Measurements from ENCODE around the gene CGNL1.

Gene CGNL1

GRCh38 chr15:57596978-57597377, 220.7 kb downstream of the CGNL1 start:
- no peak for DNase-seq (ENCODE audit: low read depth in 2 of 2)

- DNase-seq (ENCODE audit: low read depth in 2 of 2): no peak
Measured at GRCh38 chr15:57597431-57597830, 221.1 kb downstream of the CGNL1 start.

GRCh38 chr15:57598346-57598745, 222.0 kb downstream of the CGNL1 start:
- no peak for DNase-seq (ENCODE audit: low read depth in 2 of 2)

GRCh38 chr15:57599296-57599810, 223.0 kb downstream of the CGNL1 start:
- DNase-seq (ENCODE audit: low read depth in 2 of 2): no peak

GRCh38 chr15:57600197-57600596, 223.9 kb downstream of the CGNL1 start:
- no peak for DNase-seq (ENCODE audit: low read depth in 2 of 2)

Measured in stimulated activated CD4-positive, alpha-beta T cell treated with anti-CD3 and anti-CD28 coated beads, Interleukin-12 subunit alpha, Interleukin-12 subunit beta, amount 100 ng/mL, for 24 hours (primary cell).